ENCODE measurements around the gene KPNB1. TPM values are rescaled to one million over a fixed set of nuclear protein-coding genes. Genes with fewer than 3 reads are reported as not detected.

The KPNB1 gene
- total and polyA plus RNA-seq, 10 of the 15 experiments (the other 5 are each of a cell fraction or from before 2014, with no cell fraction given): 67.8 to 525 (median 246) TPM

DNA sequence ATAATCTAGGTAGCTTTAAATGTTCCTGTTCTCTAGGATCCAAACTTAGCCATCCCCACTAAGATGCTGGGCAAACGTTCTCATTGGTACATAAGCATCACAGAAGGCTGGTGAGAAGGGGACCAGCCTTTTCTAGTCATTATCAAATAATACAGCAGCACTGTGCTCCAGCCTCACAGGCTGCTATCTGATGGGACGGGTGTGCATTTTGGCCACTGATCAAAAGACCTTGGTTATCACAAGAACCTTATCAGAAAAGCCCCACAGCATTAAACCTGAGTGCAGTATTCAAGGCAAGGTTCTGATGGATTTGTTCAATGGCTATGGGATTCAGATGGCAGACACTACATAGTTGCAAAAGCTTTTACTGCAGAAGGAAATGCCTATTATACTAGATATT, 19.1 kb upstream of the KPNB1 start (continued):
- TF ChIP-seq SIX5 (IDR thresholded peaks at IDR 0.05; ENCODE audit: low read depth, low read length, severe bottlenecking): no peak
- no peak for TF ChIP-seq RUNX3 (IDR thresholded peaks at IDR 0.05; ENCODE audit: low read length)
- TF ChIP-seq NRF1 (conservative IDR thresholded peaks at IDR 0.05; ENCODE audit: low read depth, low read length): no peak
- no peak for TF ChIP-seq TBL1XR1 (IDR thresholded peaks at IDR 0.05; ENCODE audit: low read depth, low read length)

DNA sequence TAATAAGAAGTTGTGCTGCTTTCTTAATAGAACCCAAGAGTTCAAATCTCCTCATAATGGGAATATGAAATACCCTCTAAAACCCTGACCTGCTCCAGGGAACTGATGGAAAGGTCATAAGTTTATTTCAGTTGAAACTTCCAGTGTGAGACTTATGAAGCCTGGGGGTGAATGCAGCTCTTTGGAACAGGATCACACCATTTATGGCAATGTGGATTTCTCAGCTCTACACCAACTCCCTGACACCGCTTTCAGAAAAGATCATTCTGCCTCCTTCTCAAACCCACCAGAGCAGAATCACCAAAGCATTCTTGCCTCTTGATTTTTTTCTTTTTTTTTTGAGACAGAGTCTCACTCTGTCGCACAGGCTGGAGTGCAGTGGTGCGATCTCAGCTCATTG, 16.7 kb upstream of the KPNB1 start:
- no peak for FAIRE-seq
- 95% methylated on average over 3 of the region's 3 CpGs for WGBS (ENCODE audit: insufficient coverage, insufficient replicate concordance, low lambda C conversion rate, missing lambda C conversion rate)

More for the DNA sequence above, 16.7 kb upstream of the KPNB1 start:
- Histone ChIP-seq H3K36me3 (ENCODE audit: control insufficient read depth in 2 of 2, insufficient read depth in 2 of 2, low read length in 1 of 2) (peaks cover 0 to 4% of the 10 kb centered on the region in 2 experiments; a peak in 1 of 4 replicates), H3K27ac (ENCODE audit: control insufficient read depth, insufficient read depth) (no peak overlapping the region), H3K4me2 (ENCODE audit: control insufficient read depth, insufficient read depth) (no peak overlapping the region), H2AFZ (ENCODE audit: control insufficient read depth, low read depth, low read length) (no peak overlapping the region), H3K79me2 (ENCODE audit: control insufficient read depth, insufficient read depth, low read length) (no peaks in the 10 kb centered on the region), H4K20me1 (ENCODE audit: control insufficient read depth, insufficient read depth) (no peaks in the 10 kb centered on the region), H3K4me3 (no peak overlapping the region), H3K9me3 (replicated peaks; ENCODE audit: control insufficient read depth, insufficient read depth, low read length) (no peaks in the 10 kb centered on the region), H3K9ac (ENCODE audit: control insufficient read depth, insufficient read depth, low read length) (no peak overlapping the region), H3K4me1 (ENCODE audit: control insufficient read depth, insufficient read depth, low read length) (no peaks in the 10 kb centered on the region), H3K27me3 (replicated peaks in 1 of 2; ENCODE audit: control insufficient read depth in 2 of 2, insufficient read depth in 2 of 2, low read length in 1 of 2) (no peaks in the 10 kb centered on the region)
- CTCF ChIA-PET: interaction anchor here (0.7 kb wide), 1 partner anchor 17 kb away, joined by 3 read pairs; no protein-coding TSS in a partner anchor
- no TSS peak for BruUV-seq (replicated peaks)
- in situ Hi-C loops (cut with MboI): no loop called here
- SMC1A ChIA-PET (ENCODE audit: uncharacterized antibody, unreplicated experiment): interaction anchor here (1.2 kb wide), 1 partner anchor 15 kb away, joined by 3 read pairs; no protein-coding TSS in a partner anchor
- intact Hi-C loops (cut with micrococcal nuclease; ENCODE audit: unreplicated experiment): no loop called here
- DNase-seq (ENCODE audit: low read depth, low spot score) (no peak), ATAC-seq (no peak)
- POLR2A ChIA-PET: no interaction called here
- RAD21 ChIA-PET (ENCODE audit: unreplicated experiment): interaction anchor here (1.9 kb wide), 1 partner anchor 16 kb away, joined by 5 read pairs; the partner anchor contains the start of gene KPNB1
- TF ChIP-seq BCL11A (IDR thresholded peaks at IDR 0.05; ENCODE audit: low read depth, low read length): no peak
- TF ChIP-seq IKZF2 (IDR thresholded peaks at IDR 0.05): no peak
- no peak for TF ChIP-seq SKIL (IDR thresholded peaks at IDR 0.05; ENCODE audit: low read depth, poor library complexity, severe bottlenecking)
- TF ChIP-seq SIX5 (IDR thresholded peaks at IDR 0.05; ENCODE audit: low read depth, low read length, severe bottlenecking): no peak
- no peak for TF ChIP-seq MYB (IDR thresholded peaks at IDR 0.05; ENCODE audit: borderline replicate concordance, low read depth, low read length)
- TF ChIP-seq MLLT1 (IDR thresholded peaks at IDR 0.05): no peak
- TF ChIP-seq SPI1 (IDR thresholded peaks at IDR 0.05; ENCODE audit: borderline replicate concordance, insufficient read depth, low read depth, low read length): no peak
- TF ChIP-seq FOXM1 (IDR thresholded peaks at IDR 0.05; ENCODE audit: low read depth, low read length): no peak
- TF ChIP-seq RUNX3 (IDR thresholded peaks at IDR 0.05; ENCODE audit: low read length): no peak
- no peak for TF ChIP-seq JUNB (IDR thresholded peaks at IDR 0.05)
- TF ChIP-seq CEBPB (IDR thresholded peaks at IDR 0.05; ENCODE audit: borderline replicate concordance in 1 of 2, low read depth in 2 of 2, low read length in 2 of 2): no peak
- no peak for TF ChIP-seq EZH2 (IDR thresholded peaks at IDR 0.05; ENCODE audit: borderline replicate concordance, control insufficient read depth, low read depth, low read length)
- TF ChIP-seq, protein P1, sequence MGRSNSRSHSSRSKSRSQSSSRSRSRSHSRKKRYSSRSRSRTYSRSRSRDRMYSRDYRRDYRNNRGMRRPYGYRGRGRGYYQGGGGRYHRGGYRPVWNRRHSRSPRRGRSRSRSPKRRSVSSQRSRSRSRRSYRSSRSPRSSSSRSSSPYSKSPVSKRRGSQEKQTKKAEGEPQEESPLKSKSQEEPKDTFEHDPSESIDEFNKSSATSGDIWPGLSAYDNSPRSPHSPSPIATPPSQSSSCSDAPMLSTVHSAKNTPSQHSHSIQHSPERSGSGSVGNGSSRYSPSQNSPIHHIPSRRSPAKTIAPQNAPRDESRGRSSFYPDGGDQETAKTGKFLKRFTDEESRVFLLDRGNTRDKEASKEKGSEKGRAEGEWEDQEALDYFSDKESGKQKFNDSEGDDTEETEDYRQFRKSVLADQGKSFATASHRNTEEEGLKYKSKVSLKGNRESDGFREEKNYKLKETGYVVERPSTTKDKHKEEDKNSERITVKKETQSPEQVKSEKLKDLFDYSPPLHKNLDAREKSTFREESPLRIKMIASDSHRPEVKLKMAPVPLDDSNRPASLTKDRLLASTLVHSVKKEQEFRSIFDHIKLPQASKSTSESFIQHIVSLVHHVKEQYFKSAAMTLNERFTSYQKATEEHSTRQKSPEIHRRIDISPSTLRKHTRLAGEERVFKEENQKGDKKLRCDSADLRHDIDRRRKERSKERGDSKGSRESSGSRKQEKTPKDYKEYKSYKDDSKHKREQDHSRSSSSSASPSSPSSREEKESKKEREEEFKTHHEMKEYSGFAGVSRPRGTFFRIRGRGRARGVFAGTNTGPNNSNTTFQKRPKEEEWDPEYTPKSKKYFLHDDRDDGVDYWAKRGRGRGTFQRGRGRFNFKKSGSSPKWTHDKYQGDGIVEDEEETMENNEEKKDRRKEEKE (IDR thresholded peaks at IDR 0.05): no peak

Measured in GM12878 (cell line).